HG02678 (cell line): Measurements from ENCODE around the gene DMD.

ENCODE experiments used
- ATAC-seq: cut with Tn5 transposase; IDR thresholded peaks from one replicate; pipeline ENCODE4 v1.9.1; 2021; ENCODE audit warnings: mild to moderate bottlenecking, moderate library complexity; ENCODE audit not compliant: unreplicated experiment

DMD gene

DNA sequence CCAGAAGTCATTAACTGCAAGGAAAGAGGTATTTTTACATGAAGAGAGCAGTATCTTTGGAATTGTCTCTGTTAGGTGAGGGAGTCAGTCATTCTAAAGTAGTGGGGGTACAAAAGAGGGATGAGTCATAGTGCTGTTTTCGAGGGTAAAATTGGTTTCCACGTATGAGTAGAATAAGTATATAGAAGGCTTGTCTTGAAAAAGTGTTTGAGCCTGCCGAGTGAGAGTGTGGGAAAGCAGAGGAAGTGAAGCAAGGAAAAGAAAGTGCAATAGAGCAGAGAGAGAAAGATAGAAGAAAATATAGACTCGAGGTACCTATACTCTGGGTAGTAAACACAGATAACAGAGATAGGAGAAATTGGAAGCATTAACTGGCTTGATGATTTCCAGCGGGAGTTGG lies 696.4 kb downstream of the DMD start:
- ATAC-seq, result peak; percentile 93

DNA sequence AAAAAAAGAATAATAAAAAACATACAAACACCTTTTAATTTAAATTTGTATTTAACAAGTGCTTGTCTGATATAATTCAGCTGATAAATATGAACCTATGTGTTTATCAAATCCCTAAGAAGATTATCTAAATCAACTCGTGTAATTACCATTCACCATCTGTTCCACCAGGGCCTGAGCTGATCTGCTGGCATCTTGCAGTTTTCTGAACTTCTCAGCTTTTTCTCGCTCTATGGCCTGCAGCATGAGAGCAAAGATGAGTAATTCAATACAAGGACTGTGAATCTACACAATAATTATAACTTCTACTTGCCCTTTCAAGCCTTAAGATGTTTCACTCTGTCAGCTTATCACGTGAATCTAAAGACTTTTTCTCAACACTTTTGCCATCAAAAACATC lies 709.7 kb downstream of the DMD start:
- no peak for ATAC-seq

DNA sequence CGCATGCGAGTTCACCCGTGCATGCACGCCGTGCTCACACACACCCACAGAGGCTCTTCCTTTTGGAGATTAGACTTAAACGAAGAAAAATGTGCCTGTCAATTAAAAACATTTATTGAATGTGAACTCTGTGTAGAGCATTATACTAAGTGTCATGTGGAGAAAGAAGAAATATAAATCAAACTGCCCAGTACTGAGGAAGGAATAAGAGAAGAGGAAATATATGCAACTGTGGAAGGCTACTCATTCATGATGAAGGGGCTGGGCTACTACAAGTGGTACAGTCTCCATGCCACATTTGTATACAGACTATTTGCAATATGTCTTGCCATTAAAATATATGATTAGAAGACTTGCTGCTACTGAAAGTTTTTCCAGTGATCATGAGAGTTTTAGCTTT lies 714.7 kb downstream of the DMD start:
- no peak for ATAC-seq

DNA sequence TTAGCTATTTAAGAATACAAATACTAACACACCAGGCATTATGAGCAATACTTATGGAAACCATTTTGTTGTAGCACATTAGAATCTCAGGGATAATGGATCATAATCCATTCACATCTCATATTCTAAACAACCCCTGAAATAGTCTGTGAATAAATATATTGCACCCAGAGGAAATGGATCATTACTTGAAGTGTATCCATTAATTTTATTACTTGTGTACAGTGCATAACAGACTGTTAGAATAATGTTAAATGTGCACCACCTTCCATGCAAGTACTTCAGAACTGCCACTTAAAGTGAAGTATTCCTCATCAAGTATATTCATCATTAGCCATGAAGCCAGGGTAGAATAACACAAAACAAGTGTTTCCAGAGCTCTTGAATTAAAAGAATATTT lies 715.5 kb downstream of the DMD start:
- no peak for ATAC-seq

DNA sequence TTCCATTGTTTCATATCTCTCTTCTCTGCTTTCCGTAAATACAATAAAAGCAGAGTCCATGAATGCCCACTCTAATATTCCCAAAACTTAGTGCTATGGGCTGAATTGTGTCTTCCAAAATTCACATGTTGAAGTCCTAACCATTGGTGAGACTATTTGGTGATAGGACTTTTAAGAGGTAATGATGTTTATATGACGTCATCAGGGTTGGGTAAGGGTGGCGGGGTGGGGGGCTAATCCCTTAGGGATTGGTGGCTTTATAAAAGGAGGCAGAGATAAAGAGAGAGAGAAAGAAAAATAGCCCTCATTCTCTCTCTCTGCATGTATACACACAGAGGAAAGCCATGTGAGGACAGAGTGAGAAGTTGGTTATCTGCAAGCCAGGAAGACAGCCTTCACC lies 722.2 kb downstream of the DMD start:
- no peak for ATAC-seq

DNA sequence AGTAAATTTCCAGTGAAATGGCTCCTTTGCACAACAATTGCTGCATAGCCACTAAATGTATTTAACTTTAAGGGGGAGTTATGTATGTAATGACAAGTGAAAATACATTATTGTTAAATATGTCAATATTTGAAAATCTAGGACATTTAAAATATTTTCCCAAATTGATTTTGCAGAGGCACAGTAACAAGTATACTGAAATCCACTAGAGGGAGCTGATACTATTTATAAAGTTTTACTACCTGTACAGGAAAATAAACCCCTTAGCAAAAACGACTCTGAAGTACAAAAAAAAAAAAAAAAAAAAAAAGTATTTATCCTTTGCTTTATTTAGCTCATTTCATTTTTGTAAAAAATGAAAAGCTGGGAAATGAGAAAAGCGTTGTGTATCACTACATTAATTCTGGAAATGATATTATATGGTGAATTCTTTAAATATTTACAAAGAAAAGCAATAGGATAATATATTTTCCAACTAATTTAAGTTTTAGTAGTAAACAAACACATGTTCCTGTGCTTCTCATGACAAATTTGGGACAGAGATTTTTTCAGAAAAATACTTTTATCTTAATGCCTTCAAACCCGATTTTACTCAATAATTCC lies 727.7 kb downstream of the DMD start:
- ATAC-seq, result no peak

DNA sequence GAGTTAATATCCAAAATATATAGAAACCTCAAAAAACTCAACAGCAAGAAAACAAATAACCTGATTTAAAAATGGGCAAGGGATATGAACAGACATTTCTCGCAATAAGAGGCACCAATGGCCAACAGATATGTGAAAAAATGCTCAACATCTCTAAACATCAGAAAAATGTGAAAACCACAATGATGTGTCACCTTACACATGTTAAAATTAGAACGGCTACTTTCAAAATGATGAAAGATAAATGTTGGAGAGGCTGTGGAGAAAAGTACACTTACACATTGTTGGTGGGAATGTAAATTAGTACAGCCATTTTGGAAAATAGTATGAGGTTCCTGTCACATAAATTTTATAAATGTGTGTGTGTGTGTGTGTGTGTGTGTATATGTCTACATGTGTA lies 731.3 kb downstream of the DMD start:
- no peak for ATAC-seq

DNA sequence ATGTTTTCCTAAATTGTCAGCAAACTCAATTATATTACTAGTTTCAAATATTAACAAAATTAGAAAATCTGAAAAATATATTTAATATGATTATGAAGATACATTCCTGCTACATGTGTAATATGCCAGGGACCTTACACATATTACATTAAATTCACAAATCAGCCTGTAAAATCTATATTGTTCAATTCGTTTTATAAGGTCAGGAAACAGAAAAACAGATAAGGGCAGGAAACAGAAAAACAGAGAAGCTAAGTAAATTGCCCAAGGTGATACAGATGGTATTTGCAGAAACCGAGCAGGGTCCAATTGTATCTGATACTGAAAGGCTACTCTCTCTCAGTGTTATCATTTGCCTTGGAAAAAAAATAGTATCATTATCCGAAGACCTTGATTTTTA lies 739.0 kb downstream of the DMD start:
- ATAC-seq, result no peak

DNA sequence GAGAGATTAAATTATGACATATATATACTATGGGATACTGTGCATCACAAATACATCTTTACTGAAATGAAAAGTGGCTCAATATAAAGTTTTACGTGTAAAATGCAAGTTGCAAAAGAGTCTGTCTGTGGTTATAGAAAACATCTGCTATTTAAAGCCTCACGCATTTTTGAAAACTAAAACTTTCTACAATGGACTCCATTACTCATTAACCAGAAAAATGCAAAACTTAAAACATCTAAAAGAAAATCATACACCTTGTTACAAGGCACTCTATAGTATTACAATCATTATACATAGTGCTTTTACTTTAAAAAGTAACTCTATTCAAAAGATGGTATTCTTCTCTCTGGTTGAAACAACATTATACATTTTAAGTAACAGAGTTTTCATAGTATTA lies 755.6 kb downstream of the DMD start:
- ATAC-seq, result peak; percentile 76

DNA sequence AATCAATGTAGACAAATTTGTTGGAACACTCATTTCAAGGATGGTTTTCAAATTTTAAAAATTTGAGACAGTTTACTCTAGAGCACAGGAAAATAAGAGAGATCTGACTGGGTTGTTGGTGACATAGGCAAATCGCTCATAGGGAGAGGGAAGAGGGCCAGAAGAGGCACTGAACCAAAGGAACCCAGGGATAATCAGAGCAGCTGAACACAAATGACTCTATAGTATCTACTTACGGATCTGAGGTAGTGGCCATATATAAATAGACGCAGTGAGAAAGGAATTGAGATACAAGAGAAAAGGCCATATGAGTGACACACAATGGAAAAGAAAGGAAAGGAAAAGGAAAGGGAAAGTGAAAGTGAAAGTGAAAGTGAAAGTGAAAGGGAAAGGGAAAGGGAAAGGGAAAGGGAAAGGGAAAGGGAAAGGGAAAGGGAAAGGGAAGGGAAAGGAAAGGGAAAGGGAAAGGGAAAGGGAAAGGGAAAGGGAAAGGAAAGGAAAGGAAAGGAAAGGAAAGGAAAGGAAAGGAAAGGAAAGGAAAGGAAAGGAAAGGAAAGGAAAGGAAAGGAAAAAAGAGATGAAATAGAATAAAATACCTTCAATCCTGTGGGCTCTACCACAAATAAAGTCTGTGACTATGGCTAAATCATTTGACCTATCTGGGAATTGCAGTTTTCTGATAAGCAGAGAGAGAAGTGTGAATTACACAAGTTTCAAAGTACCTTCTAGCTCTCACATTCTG lies 759.2 kb downstream of the DMD start:
- no peak for ATAC-seq

DNA sequence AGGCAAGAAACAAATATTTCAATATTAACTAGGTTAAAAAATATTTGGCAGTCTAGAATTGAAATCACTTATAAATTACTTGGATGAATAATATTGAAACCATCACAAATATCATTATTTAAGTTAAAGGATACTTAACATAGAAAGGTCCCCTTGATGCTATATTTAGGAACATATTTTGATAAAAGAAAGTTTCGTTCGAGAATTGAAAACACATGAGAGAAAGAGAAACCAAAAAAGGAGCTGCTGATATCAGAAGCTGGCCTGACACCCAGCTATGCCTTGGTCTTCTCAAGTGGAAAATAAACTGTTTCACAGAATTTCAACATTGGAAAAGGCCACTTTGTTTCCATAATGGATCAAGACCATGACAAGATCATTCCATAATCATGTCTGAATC lies 762.4 kb downstream of the DMD start:
- peak; percentile 67 for ATAC-seq

DNA sequence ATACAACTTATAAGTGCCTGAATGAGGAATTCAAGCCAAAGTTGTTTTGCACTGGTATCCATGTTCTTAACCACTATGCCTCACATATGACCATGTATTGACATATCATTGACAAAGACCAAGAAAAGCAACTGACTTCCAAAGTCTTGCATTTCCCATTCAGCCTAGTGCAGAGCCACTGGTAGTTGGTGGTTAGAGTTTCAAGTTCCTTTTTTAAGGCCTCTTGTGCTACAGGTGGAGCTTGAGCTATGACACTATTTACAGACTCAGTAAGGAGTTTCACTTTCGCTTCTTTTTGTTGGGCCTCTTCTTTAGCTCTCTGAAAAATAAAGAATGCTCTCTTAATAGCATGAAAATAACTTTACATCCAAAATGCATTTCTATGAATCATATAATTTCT lies 763.0 kb downstream of the DMD start:
- peak; percentile 97 for ATAC-seq

DNA sequence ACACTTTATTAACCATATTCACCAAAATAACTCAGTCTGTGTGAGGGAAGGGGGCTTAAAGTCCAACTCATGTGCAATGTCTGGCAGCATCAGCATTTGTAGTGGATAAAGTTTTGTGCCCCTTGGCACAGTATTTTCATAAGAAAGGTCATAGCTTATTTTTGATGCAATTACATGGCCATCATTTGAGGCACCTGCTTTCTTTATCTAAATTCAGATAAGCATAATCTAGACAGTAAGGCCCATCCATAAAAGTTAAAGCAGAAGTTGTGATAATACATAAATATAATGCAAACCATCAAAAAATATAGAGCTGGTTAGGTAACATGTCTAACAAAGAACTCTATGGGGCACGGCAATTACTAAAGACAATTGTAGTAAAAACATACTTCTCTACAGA lies 763.7 kb downstream of the DMD start:
- no peak for ATAC-seq

DNA sequence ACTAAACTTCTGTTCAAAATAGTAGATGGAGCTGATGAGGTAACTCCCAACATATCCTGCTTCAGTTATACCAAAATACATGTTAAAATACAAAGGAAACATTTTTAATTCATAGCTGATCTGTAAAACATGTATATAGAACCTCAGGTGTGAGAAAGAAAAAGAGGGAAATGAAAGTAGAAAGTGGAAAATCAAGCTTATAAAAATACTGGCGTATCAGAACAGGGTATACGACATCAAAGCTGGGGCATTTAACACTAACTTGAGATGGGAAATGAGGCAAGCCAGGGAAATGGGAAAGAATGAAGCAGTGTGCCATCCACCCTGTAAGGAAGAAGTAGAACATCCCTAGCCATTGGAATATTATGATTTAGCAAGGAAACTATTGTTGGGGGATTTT lies 767.5 kb downstream of the DMD start:
- no peak for ATAC-seq

DNA sequence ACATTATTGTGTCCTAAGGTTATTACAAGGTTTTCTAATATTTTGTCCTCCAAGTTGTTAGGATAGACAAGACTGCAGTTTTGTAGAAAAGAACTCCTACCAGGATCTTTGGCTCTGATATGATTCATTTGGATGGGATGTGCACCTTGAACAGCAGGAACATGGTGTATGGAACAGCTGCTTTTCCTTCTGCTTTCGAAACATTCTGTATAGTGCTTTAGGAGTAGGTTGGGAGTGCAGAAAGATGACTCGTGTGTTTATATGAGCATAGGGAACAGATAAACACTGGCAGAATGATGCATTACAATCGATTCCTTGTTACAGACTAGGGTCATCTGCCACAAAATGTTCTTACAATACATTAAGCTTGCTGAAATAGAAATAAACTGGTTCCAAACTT lies 790.1 kb downstream of the DMD start:
- no peak for ATAC-seq

DNA sequence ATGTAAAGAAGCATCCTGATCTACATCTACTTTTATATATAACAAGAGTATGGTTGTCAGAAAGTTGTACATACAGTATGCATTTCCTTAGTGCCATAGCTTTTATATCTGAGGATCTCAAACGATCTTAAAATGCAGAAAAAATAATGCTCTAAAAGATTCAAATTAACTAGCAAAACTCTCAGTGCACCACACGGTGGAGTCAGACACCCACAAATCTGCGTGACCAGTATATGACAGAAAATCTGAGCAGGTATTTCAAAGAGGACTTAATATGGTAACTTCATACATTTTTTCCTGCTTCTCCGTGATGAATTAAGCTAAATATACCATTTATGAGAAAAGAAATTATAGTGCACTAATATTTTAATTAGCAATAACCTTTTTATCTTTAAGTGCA lies 803.0 kb downstream of the DMD start:
- ATAC-seq, result peak; percentile 64

DNA sequence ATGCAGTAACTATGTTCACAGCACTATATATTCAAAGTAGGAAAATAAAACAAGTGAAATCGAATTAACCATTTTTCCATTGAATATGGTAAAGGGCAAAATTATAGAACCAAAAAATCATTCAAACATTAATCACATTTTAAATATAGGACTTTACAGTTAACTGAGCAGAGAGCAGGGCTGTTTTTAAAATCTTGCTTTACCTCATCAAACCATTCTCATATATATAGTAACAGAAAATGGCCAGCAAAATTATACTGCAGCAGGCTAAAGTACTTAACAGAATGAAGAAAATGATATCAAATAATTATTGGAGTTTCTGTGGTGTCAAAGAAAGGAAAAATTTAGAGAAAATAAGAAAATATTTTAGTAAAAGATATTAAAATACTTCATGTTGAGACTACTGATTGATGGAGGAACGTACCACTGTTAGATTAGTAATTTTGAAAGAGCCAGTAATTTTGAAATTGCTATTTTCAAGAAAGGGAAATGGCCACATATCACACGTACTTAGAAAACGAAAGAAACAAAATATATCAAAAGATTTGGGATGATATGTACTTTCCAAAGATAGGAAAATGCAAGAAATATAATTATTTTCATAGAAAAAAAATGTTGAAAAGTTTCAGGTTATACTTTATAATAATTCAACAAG lies 813.7 kb downstream of the DMD start:
- ATAC-seq, result peak; percentile 75

DNA sequence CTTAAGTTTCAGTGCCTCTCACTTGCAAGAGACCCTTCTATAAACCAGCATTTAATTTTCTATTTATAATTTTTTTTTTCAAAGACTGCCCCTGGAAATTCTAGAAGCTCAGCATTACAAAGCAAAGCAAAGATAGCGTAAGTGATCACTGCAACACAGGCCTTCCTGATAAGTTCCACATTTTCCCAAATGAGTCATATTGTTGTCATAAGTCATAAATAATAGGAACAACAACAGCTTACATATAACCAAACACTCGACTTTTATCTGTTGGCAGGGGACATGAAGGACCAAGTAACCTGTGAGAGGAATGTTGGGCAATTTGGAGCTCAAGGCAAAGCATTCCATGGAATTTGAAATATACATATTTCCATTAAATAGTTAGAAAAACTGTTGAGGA lies 815.5 kb downstream of the DMD start:
- ATAC-seq, result no peak

DNA sequence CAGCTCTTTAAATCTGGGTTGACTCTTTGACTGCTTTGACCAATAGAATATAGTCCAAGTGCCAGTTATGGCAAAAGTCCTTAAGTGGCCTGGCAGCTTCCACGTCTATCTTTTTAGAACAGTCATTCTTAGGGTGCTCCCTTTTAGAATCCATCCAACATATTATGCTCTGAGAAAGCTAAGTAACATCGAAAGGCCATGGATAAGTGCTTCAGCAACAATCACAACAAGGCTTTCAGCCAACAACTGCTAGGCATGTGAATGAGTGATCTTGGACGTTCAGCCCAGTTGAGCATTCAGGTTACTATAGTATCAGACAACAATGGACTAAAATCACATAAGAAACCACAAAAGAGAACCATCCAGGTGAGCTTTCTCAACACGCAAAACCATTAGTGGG lies 818.7 kb downstream of the DMD start:
- no peak for ATAC-seq

DNA sequence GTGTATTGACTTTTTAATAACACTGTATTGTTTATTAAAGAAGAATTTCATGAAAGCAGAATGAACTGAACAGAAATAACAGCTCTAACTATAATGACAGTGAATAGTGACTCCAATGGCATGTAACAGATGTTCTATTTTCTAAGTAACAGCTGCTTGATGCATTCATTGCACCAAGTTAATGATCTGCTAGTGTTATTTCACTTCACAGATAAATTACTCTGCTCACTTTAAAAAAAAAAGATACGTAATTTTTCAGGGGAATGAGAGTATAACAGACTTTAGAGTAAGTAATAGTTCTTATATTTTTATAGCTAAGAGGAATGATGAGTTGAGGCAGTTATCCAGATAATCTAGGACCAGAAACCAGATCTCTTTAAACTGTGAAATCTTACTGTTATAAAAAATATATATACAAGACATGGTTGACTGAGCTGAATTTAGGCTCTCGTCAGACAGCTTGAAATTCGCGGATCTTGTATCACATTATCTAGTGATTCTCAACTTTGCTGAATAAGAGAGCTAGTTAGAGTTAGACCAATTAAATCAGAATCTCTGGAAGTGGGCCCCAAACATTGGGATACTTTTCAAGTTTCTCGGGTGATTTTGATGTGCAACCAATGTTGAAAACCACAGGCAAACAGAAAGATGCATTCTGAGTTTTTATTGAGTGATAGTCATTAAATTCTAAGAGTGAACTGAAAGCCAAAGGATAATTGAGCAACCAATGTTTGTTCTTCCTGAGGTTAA lies 840.7 kb downstream of the DMD start:
- ATAC-seq, result no peak

DNA sequence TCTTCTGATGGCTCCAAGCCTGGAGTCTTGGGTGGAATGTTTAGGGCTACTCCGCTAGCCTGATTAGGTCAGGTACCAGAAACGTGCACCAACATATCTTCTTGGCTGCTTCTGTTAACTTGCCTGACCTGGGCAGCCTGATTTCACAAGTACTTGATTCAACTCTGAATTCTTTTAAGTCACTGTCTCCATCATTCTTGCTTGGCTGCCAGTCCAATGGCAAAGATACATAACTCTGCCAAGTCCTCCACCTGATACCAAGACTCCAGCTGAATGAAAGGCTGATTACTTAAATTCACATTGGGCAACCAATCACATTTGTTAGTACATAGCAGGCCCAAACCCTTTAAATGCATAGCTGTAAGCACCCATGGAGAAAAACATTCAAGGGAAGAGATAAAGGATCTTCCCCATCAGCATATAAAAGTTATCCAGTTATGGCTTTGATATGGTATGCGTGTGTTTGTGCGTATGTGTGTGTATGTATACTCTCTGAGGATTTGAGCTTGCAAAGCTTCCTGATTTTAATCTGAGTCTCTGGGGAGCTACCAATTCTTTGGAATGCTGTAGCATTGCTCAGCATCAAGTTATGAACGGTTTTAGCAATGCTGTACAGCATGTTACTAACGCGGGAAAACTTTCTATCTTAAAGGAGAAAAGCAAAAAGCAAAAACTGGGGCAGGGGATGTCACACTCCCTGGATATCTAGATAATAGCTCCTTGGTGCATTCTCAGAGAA lies 917.2 kb downstream of the DMD start:
- ATAC-seq, result no peak
